ENCODE results near the gene KCNK7.
"Not testable (repeated sequence)": the region's sequence is repeated elsewhere in the genome, so short reads cannot be mapped to it uniquely, and the experiment has no call there.

GRCh38 chr11:65639228-65639597 is 43.6 kb upstream of the KCNK7 start:
- TF ChIP-seq CTCF, POLR2A (IDR thresholded peaks at IDR 0.05): not testable (repeated sequence)

All from Peyer's patch (tissue), 4 donors.